BJ (cell line): Measurements from ENCODE around the gene NAMPT. TPM values are rescaled to one million over a fixed set of nuclear protein-coding genes. Genes with fewer than 3 reads are reported as not detected.

Experiments
- CTCF ChIA-PET: fragments of 350-600 bp; formaldehyde crosslinking; extraction: SDS; loops from one replicate; lab custom pipeline; 2021; ENCODE audit warnings: antibody characterized with exemption, inconsistent platforms; lab: Yijun Ruan, JAX
- POLR2A ChIA-PET: fragments of 300-600 bp; sonication (Branson Sonifier 250); formaldehyde crosslinking; extraction: SDS; loops from one replicate; lab custom pipeline; 2021; ENCODE audit warnings: antibody characterized with exemption; lab: Charles Lee
- DNase-seq: peaks from one replicate; pipeline ENCODE4 v3.0.0-alpha.2; 2011; ENCODE audit warnings: low read depth
- H3K27me3 ChIP-seq: 2 replicates; pipeline ENCODE4 v1.6.0; 2011; ENCODE audit warnings: low read length; ENCODE audit not compliant: control insufficient read depth, insufficient read depth
- H3K36me3 ChIP-seq: 2 replicates; pipeline ENCODE4 v1.5.1; 2011; ENCODE audit warnings: low read length; ENCODE audit not compliant: control insufficient read depth, insufficient read depth
- H3K4me3 ChIP-seq: 2 replicates; pipeline ENCODE4 v1.5.1; 2011; ENCODE audit warnings: low read depth, mild to moderate bottlenecking, control low read depth, low read length
- polyA plus RNA-seq: library from polyadenylated mRNA; depleted of rRNA; stranded (reverse); fragments of >200 nt; gene quantifications from 2 replicates; pipeline ENCODE4 v1.2.3, GENCODE V29; 2011
- TF ChIP-seq, protein P1 (sequence below): IDR thresholded peaks from 2 replicates; pipeline ENCODE4 v1.5.1; 2011; ENCODE audit warnings: low read depth, mild to moderate bottlenecking, control low read depth, inconsistent platforms, low read length, moderate library complexity; ENCODE audit not compliant: insufficient read depth

Gene NAMPT
- polyA plus RNA-seq, 1 experiment, result 29.9 TPM

DNA sequence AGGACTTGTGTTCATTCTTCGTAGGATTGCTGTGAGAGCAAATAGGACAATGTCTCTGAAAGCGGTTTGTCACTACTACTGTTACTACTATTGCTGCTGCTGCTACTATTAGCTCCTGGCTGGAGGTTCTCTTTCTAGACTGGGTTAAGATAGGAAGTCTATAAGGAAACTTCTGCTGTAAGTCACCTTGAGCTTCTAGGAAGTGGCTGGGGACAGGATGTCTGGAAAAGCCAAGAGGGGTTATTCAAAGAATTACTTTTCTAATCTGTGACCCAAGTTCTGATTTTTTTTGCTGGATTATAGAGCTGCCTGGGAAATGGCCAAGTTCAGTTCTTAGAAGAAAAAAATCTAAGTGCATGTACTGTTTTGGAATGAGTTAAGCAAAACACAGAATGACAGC is 62.2 kb downstream of the NAMPT start:
- no peaks in the 10 kb centered on the region; the same call in 1 of the 2 replicates for H3K27me3 ChIP-seq
- ChIA-PET POLR2A (no interaction called here), CTCF (no interaction called here)

DNA sequence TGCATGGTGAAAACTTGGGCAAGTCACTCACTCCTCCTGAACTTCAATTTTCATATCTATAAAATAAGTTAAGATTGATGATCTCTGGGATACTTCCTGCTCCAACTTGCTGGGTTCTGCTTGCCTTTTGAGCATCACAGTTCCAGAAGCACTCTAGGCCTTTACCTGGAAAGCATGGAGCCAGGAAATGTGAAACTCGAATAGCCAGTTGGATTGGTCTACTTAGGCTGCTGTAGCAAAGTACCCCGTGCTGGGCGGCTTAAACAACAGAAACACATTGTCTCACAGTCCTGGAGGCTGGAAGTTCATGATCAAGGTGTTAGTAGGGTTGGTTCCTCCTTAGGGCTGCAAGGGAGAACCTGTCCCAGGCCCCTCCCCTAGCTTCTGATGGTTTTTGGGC is 64.5 kb downstream of the NAMPT start:
- TF ChIP-seq, protein P1, sequence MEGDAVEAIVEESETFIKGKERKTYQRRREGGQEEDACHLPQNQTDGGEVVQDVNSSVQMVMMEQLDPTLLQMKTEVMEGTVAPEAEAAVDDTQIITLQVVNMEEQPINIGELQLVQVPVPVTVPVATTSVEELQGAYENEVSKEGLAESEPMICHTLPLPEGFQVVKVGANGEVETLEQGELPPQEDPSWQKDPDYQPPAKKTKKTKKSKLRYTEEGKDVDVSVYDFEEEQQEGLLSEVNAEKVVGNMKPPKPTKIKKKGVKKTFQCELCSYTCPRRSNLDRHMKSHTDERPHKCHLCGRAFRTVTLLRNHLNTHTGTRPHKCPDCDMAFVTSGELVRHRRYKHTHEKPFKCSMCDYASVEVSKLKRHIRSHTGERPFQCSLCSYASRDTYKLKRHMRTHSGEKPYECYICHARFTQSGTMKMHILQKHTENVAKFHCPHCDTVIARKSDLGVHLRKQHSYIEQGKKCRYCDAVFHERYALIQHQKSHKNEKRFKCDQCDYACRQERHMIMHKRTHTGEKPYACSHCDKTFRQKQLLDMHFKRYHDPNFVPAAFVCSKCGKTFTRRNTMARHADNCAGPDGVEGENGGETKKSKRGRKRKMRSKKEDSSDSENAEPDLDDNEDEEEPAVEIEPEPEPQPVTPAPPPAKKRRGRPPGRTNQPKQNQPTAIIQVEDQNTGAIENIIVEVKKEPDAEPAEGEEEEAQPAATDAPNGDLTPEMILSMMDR, result no peak
- POLR2A ChIA-PET, result no interaction called here
- CTCF ChIA-PET, result no interaction called here
- DNase-seq, result no peak
- H3K27me3 ChIP-seq, result no peaks in the 10 kb centered on the region; the same call in 1 of the 2 replicates
- H3K4me3 ChIP-seq, result no peak overlapping the region
- H3K36me3 ChIP-seq, result no peaks in the 10 kb centered on the region

More for the DNA sequence above, 62.2 kb downstream of the NAMPT start:
- H3K36me3 ChIP-seq, result no peaks in the 10 kb centered on the region
- no peak overlapping the region for H3K4me3 ChIP-seq
- no peak for DNase-seq
- TF ChIP-seq, protein P1, result no peak

GRCh38 chr7:106219170-106219569 is 65.6 kb downstream of the NAMPT start:
- H3K4me3 ChIP-seq, result no peak overlapping the region
- ChIA-PET CTCF (no interaction called here), POLR2A (no interaction called here)
- DNase-seq, result no peak
- H3K27me3 ChIP-seq, result no peaks in the 10 kb centered on the region; the same call in 1 of the 2 replicates
- TF ChIP-seq, protein P1, result no peak
- no peaks in the 10 kb centered on the region for H3K36me3 ChIP-seq

GRCh38 chr7:106218546-106218945 is 66.2 kb downstream of the NAMPT start:
- H3K4me3 ChIP-seq, result no peak overlapping the region
- DNase-seq, result no peak
- H3K27me3 ChIP-seq, result no peaks in the 10 kb centered on the region; the same call in 1 of the 2 replicates
- TF ChIP-seq, protein P1, result no peak
- ChIA-PET CTCF (interaction anchor here (0.9 kb wide), 1 partner anchor 18 kb away, joined by 3 read pairs; no protein-coding TSS in a partner anchor), POLR2A (interaction anchor here (0.6 kb wide), 1 partner anchor 183 kb away, joined by 4 read pairs; no protein-coding TSS in a partner anchor)
- no peaks in the 10 kb centered on the region for H3K36me3 ChIP-seq

- POLR2A ChIA-PET, result interaction anchor here (0.6 kb wide), 1 partner anchor 446 kb away, joined by 4 read pairs; no protein-coding TSS in a partner anchor
- DNase-seq, result peak; percentile 9
- no peaks in the 10 kb centered on the region; the same call in 1 of the 2 replicates for H3K27me3 ChIP-seq
- H3K4me3 ChIP-seq, result no peak overlapping the region
- TF ChIP-seq, protein P1, result no peak
- no peaks in the 10 kb centered on the region for H3K36me3 ChIP-seq
- CTCF ChIA-PET, result interaction anchor here (0.6 to 1.4 kb wide), 3 partner anchors 28 to 1155 kb away, joined by 3 to 4 read pairs (median 3); no protein-coding TSS in a partner anchor
Observed at GRCh38 chr7:106216923-106217542, 67.8 kb downstream of the NAMPT start.
